ENCODE measurements around the gene ARHGAP9. TPM values are rescaled to one million over a fixed set of nuclear protein-coding genes. Genes with fewer than 3 reads are reported as not detected.
A peak's percentile ranks its signal among the peaks of the same experiment; 100 is the strongest.

The ARHGAP9 gene
- total and polyA plus RNA-seq, 2 of the 8 experiments (the other 6 are each of a cell fraction or from before 2014, with no cell fraction given) = 3.2 to 6.0 TPM

GRCh38 chr12:57460468-57460784 lies 19.2 kb downstream of the ARHGAP9 start:
- Histone ChIP-seq H3K27ac (ENCODE audit: low read depth, low read length) (peak overlapping the region; percentile 87; the same call in 1 of the 2 replicates), H2BK20ac (ENCODE audit: low read length) (0 out of 2 replicates have a peak overlapping the region, but pooled peaks have one; percentile 48), H3K79me2 (ENCODE audit: control insufficient read depth in 1 of 2, insufficient read depth in 2 of 2, low read length in 2 of 2) (peaks cover 0 to 16% of the 10 kb centered on the region in 2 experiments; a peak in 1 of 4 replicates), H3K4me2 (ENCODE audit: insufficient read depth in 1 of 2, low read depth in 2 of 2, low read length in 2 of 2) (peak overlapping the region; percentile 84 to 95), H3K27me3 (replicated peaks in 1 of 4; ENCODE audit: control insufficient read depth in 3 of 4, extremely low read depth in 1 of 4, insufficient read depth in 3 of 4, low read length in 3 of 4) (no peaks in the 10 kb centered on the region), H2BK15ac (ENCODE audit: low read length) (peak overlapping the region; percentile 92), H3K56ac (replicated peaks; ENCODE audit: insufficient read length, low read depth, low read length) (no peak overlapping the region), H3K36me3 (ENCODE audit: control insufficient read depth in 2 of 4, insufficient read depth in 4 of 4, low read length in 3 of 4) (peaks cover 0 to 4% (median 0%) of the 10 kb centered on the region in 4 experiments; a peak in 2 of 8 replicates), H3K4me1 (replicated peaks in 1 of 4; ENCODE audit: control insufficient read depth in 3 of 4, insufficient read depth in 4 of 4, low read length in 3 of 4) (peaks cover 0 to 21% (median 13%) of the 10 kb centered on the region in 4 experiments; a peak in 6 of 7 replicates), H3K23me2 (ENCODE audit: low read depth, low read length) (peaks cover 11% of the 10 kb centered on the region; the same call in 1 of the 2 replicates), H4K8ac (ENCODE audit: extremely low read depth, insufficient read depth, low read length) (no peak overlapping the region), H3K4ac (replicated peaks; ENCODE audit: insufficient read length, low read depth, low read length) (peak overlapping the region; percentile 87), H3K18ac (ENCODE audit: extremely low read depth, low read length) (peak overlapping the region; percentile 33), H3K23ac (ENCODE audit: insufficient read length) (no peak overlapping the region), H3K9me3 (ENCODE audit: insufficient read depth in 2 of 2, low read depth in 1 of 2, low read length in 1 of 2) (no peaks in the 10 kb centered on the region), H2AFZ (ENCODE audit: low read length) (no peak overlapping the region), H2BK120ac (replicated peaks; ENCODE audit: low read depth, low read length) (peak overlapping the region; percentile 34), H3K4me3 (ENCODE audit: extremely low read depth in 1 of 4, insufficient read depth in 2 of 4, low read depth in 3 of 4, low read length in 4 of 4) (peak overlapping the region; percentile 67 to 91 (median 78)), H3K79me1 (ENCODE audit: low read depth, low read length) (no peaks in the 10 kb centered on the region), H2AK5ac (ENCODE audit: low read depth, low read length) (no peak overlapping the region), H4K20me1 (replicated peaks in 1 of 2; ENCODE audit: control insufficient read depth in 1 of 2, insufficient read depth in 2 of 2, low read length in 2 of 2) (no peaks in the 10 kb centered on the region), H2BK12ac (ENCODE audit: low read depth, low read length) (0 out of 2 replicates have a peak overlapping the region, but pooled peaks have one; percentile 39), H4K91ac (replicated peaks; ENCODE audit: insufficient read length, low read length) (peak overlapping the region; percentile 29), H3K9ac (replicated peaks in 1 of 4; ENCODE audit: extremely low read depth in 1 of 4, low read depth in 3 of 4, low read length in 3 of 4) (no peak overlapping the region; a peak in 2 of 7 replicates), H4K5ac (ENCODE audit: insufficient read length, low read depth, low read length) (peak overlapping the region; percentile 52), H2BK5ac (ENCODE audit: low read depth, low read length) (peak overlapping the region; percentile 82; the same call in 1 of the 2 replicates), H3K14ac (ENCODE audit: insufficient read length) (no peak overlapping the region)
- CTCF ChIA-PET (ENCODE audit: partially characterized antibody) = interaction anchor here (0.6 to 18.5 kb wide), 7 partner anchors 19 to 272 kb away, joined by 3 to 478 read pairs (median 3); partner anchors contain the start of genes ARHGAP9, MARS1 and STAC3
- DNase-seq (ENCODE audit: low read depth in 1 of 2, low spot score in 2 of 2) = no peak
- no peak for FAIRE-seq
- POLR2A ChIA-PET (ENCODE audit: partially characterized antibody) = interaction anchor here (1.0 to 6.4 kb wide), 8 partner anchors 8 to 237 kb away, joined by 3 to 51 read pairs (median 4); partner anchors contain the start of genes INHBC and SHMT2
- WGBS, 2 experiments (ENCODE audit: extremely low coverage in 1 of 2, insufficient coverage in 1 of 2, insufficient read length in 1 of 2, insufficient replicate concordance in 2 of 2, low coverage in 1 of 2, low lambda C conversion rate in 2 of 2, missing lambda C conversion rate in 1 of 2) = 0% methylated on average over 5 of the region's 6 CpGs; no CpG with 5 or more reads in 1 of the 2 experiments
- no peak for TF ChIP-seq HDAC6 (IDR thresholded peaks at IDR 0.05; ENCODE audit: low read depth, low read length)
- TF ChIP-seq TEAD4 (IDR thresholded peaks at IDR 0.05; ENCODE audit: low read depth, low read length) = no peak
- TF ChIP-seq RAD21 (IDR thresholded peaks at IDR 0.05 in 1 of 2, conservative IDR thresholded peaks at IDR 0.05 in 1 of 2; ENCODE audit: low read depth in 2 of 2, low read length in 2 of 2) = no peak
- no peak for TF ChIP-seq RFX5 (IDR thresholded peaks at IDR 0.05; ENCODE audit: borderline replicate concordance, low read depth, low read length)
- TF ChIP-seq SIRT6 (IDR thresholded peaks at IDR 0.05; ENCODE audit: low read length) = no peak
- no peak for TF ChIP-seq TCF12 (IDR thresholded peaks at IDR 0.05; ENCODE audit: low read depth, low read length)
- TF ChIP-seq NRF1 (IDR thresholded peaks at IDR 0.05; ENCODE audit: low read depth, low read length) = no peak
- TF ChIP-seq EZH2 (IDR thresholded peaks at IDR 0.05; ENCODE audit: low read depth, low read length, severe bottlenecking) = no peak
- TF ChIP-seq TBP (IDR thresholded peaks at IDR 0.05; ENCODE audit: low read depth, low read length) = no peak
- TF ChIP-seq NANOG (IDR thresholded peaks at IDR 0.05; ENCODE audit: insufficient read depth, low read depth, low read length, poor library complexity, severe bottlenecking) = no peak
- no peak for TF ChIP-seq JUND (IDR thresholded peaks at IDR 0.05; ENCODE audit: low read length)
- TF ChIP-seq BRCA1 (IDR thresholded peaks at IDR 0.05; ENCODE audit: low read depth, low read length) = no peak
- no peak for TF ChIP-seq EGR1 (IDR thresholded peaks at IDR 0.05; ENCODE audit: borderline replicate concordance, low read depth, low read length)
- TF ChIP-seq CBX5 (IDR thresholded peaks at IDR 0.05; ENCODE audit: low read depth, low read length) = no peak

All from H1 (cell line).